Stimulated activated CD8-positive, alpha-beta memory T cell treated with anti-CD3 and anti-CD28 coated beads, Interleukin-15, amount 100 ng/mL, for 1 hour (primary cell): ENCODE data around the gene LDLR.
"Not testable (repeated sequence)": the region's sequence is repeated elsewhere in the genome, so short reads cannot be mapped to it uniquely, and the experiment has no call there.

ENCODE experiments used
- DNase-seq: peaks from one replicate; pipeline ENCODE4 v3.0.0-alpha.2; 2020; ENCODE audit warnings: low read depth

Gene LDLR

GRCh38 chr19:11140896-11141295 lies 51.6 kb downstream of the LDLR start:
- no peak for DNase-seq

- no peak for DNase-seq
Measured at GRCh38 chr19:11141937-11142527, 52.8 kb downstream of the LDLR start.

- DNase-seq: no peak
Measured at GRCh38 chr19:11142528-11143171, 53.4 kb downstream of the LDLR start.

- no peak for DNase-seq
Measured at GRCh38 chr19:11145536-11145924, 56.3 kb downstream of the LDLR start.

- DNase-seq: no peak
Measured at GRCh38 chr19:11148001-11148400, 58.7 kb downstream of the LDLR start.

GRCh38 chr19:11151181-11151580 lies 61.9 kb downstream of the LDLR start:
- DNase-seq: no peak

GRCh38 chr19:11152318-11153062 lies 63.2 kb downstream of the LDLR start:
- DNase-seq: no peak

- no peak for DNase-seq
Measured at GRCh38 chr19:11154683-11155047, 65.4 kb downstream of the LDLR start.

GRCh38 chr19:11155373-11156120 lies 66.3 kb downstream of the LDLR start, which contains the start of gene SPC24:
Gene SPC24, minus strand, starts transcription at chr19:11155782. Its CDS starts 6 bp downstream, at chr19:11155776.
- peak; percentile 76 for DNase-seq

GRCh38 chr19:11159598-11160439 lies 70.6 kb downstream of the LDLR start:
- no peak for DNase-seq

- not testable (repeated sequence) for DNase-seq
Measured at GRCh38 chr19:11160440-11160768, 71.1 kb downstream of the LDLR start.

GRCh38 chr19:11164296-11164695 lies 75.0 kb downstream of the LDLR start:
- no peak for DNase-seq

GRCh38 chr19:11164879-11165406 lies 75.7 kb downstream of the LDLR start:
- no peak for DNase-seq

GRCh38 chr19:11165486-11166030 lies 76.3 kb downstream of the LDLR start:
- no peak for DNase-seq

- DNase-seq: no peak
Measured at GRCh38 chr19:11166281-11167142, 77.2 kb downstream of the LDLR start.

- DNase-seq: no peak
Measured at GRCh38 chr19:11168568-11168967, 79.3 kb downstream of the LDLR start.

GRCh38 chr19:11169896-11170678 lies 80.8 kb downstream of the LDLR start:
- no peak for DNase-seq

- DNase-seq: no peak
Measured at GRCh38 chr19:11171144-11171543, 81.9 kb downstream of the LDLR start.

- no peak for DNase-seq
Measured at GRCh38 chr19:11172576-11172975, 83.3 kb downstream of the LDLR start.
